MM.1S (cell line): ENCODE measurements around the gene FBXL13.
"Not testable (repeated sequence)": the region's sequence is repeated elsewhere in the genome, so short reads cannot be mapped to it uniquely, and the experiment has no call there.

Source experiments
- DNase-seq: peaks from one replicate; pipeline ENCODE4 v3.0.0-alpha.2; 2015
- H2AFZ ChIP-seq: fragments of 300-600 bp; sonication (generic); 2 replicates; pipeline ENCODE4 v1.6.0; 2016; ENCODE audit warnings: antibody characterized with exemption, low read length
- H3F3A ChIP-seq: fragments of 300-600 bp; sonication (generic); 2 replicates; pipeline ENCODE4 v1.6.1; 2016; ENCODE audit warnings: mild to moderate bottlenecking, antibody characterized with exemption, low read length, moderate library complexity, mixed read lengths; ENCODE audit not compliant: insufficient read depth
- H3K27ac ChIP-seq: fragments of 300-600 bp; sonication (generic); 2 replicates; pipeline ENCODE4 v1.5.1; 2016; ENCODE audit warnings: mild to moderate bottlenecking, low read length
- H3K27me3 ChIP-seq: fragments of 300-600 bp; sonication (generic); replicated peaks from 2 replicates; pipeline ENCODE4 v1.6.0; 2016; ENCODE audit warnings: low read length; ENCODE audit not compliant: insufficient read depth
- H3K36me3 ChIP-seq: fragments of 300-600 bp; sonication (generic); replicated peaks from 2 replicates; pipeline ENCODE4 v1.6.1; 2016; ENCODE audit warnings: mild to moderate bottlenecking, low read length, mixed read lengths; ENCODE audit not compliant: insufficient read depth
- H3K4me1 ChIP-seq: fragments of 300-600 bp; sonication (generic); 2 replicates; pipeline ENCODE4 v1.6.1; 2016; ENCODE audit warnings: low read length, mixed read lengths
- H3K4me2 ChIP-seq: fragments of 300-600 bp; sonication (generic); 2 replicates; pipeline ENCODE4 v1.6.0; 2016; ENCODE audit warnings: low read depth, low read length
- H3K4me3 ChIP-seq: fragments of 300-600 bp; sonication (generic); 2 replicates; pipeline ENCODE4 v1.5.1; 2016; ENCODE audit warnings: low read length, mixed read lengths
- H3K79me2 ChIP-seq: fragments of 300-600 bp; sonication (generic); 2 replicates; pipeline ENCODE4 v1.6.1; 2016; ENCODE audit warnings: mixed run types, low read length, mixed read lengths
- H3K9ac ChIP-seq: fragments of 300-600 bp; sonication (generic); 2 replicates; pipeline ENCODE4 v1.6.1; 2016; ENCODE audit warnings: low read length, mixed read lengths
- H3K9me2 ChIP-seq: fragments of 300-600 bp; sonication (generic); replicated peaks from 2 replicates; pipeline ENCODE4 v1.6.1; 2016; ENCODE audit warnings: mild to moderate bottlenecking, low read length, mixed read lengths; ENCODE audit not compliant: insufficient read depth
- H3K9me3 ChIP-seq: fragments of 300-600 bp; sonication (generic); replicated peaks from 2 replicates; pipeline ENCODE4 v1.6.1; 2016; ENCODE audit warnings: mild to moderate bottlenecking, low read length, mixed read lengths; ENCODE audit not compliant: insufficient read depth
- H4K20me1 ChIP-seq: fragments of 300-600 bp; sonication (generic); 2 replicates; pipeline ENCODE4 v1.6.1; 2016; ENCODE audit warnings: mild to moderate bottlenecking, low read length, moderate library complexity, mixed read lengths; ENCODE audit not compliant: insufficient read depth
- CTCF ChIP-seq: fragments of 300-600 bp; sonication (generic); IDR thresholded peaks from 2 replicates; pipeline ENCODE4 v1.5.1; 2016; ENCODE audit warnings: antibody characterized with exemption, low read length, mixed read lengths
- EZH2 ChIP-seq: fragments of 300-600 bp; sonication (generic); optimal IDR thresholded peaks from 2 replicates; pipeline ENCODE3; 2017; ENCODE audit warnings: low read depth, mild to moderate bottlenecking, antibody characterized with exemption, low read length, mixed read lengths
- EZH2phosphoT487 ChIP-seq: fragments of 300-600 bp; sonication (generic); IDR thresholded peaks from 2 replicates; pipeline ENCODE4 v1.6.1; 2018; ENCODE audit warnings: antibody characterized with exemption, low read length

The FBXL13 gene

GRCh38 chr7:103037823-103038739 is 36.5 kb downstream of the FBXL13 start:
- not testable (repeated sequence) for H3K4me2 ChIP-seq, H3K9ac ChIP-seq, H3K4me1 ChIP-seq, DNase-seq, H3K9me2 ChIP-seq, H4K20me1 ChIP-seq, H3K79me2 ChIP-seq, H3K27me3 ChIP-seq, H3K4me3 ChIP-seq, H3K9me3 ChIP-seq, H3K36me3 ChIP-seq, H2AFZ ChIP-seq, H3F3A ChIP-seq, H3K27ac ChIP-seq

- no peak overlapping the region for H3K4me2 ChIP-seq
- TF ChIP-seq CTCF (no peak), EZH2phosphoT487 (no peak), EZH2 (no peak)
- no peak overlapping the region for H3K4me3 ChIP-seq
Observed at GRCh38 chr7:103037476-103037822, 37.1 kb downstream of the FBXL13 start.

GRCh38 chr7:103034318-103034717 is 40.3 kb downstream of the FBXL13 start:
- not testable (repeated sequence) for H3K79me2 ChIP-seq, H3K9me3 ChIP-seq, H3K27ac ChIP-seq, H3K4me3 ChIP-seq, H3K27me3 ChIP-seq, H3K4me1 ChIP-seq, H2AFZ ChIP-seq, H3K9me2 ChIP-seq, H3K4me2 ChIP-seq, H3F3A ChIP-seq, DNase-seq, H3K9ac ChIP-seq, H3K36me3 ChIP-seq, H4K20me1 ChIP-seq

More at GRCh38 chr7:103037476-103037822, 37.1 kb downstream of the FBXL13 start:
- no peaks in the 10 kb centered on the region for H3K79me2 ChIP-seq
- no peak overlapping the region for H2AFZ ChIP-seq
- no peaks in the 10 kb centered on the region for H3K9me2 ChIP-seq
- no peaks in the 10 kb centered on the region for H4K20me1 ChIP-seq
- H3K27me3 ChIP-seq: no peaks in the 10 kb centered on the region
- no peaks in the 10 kb centered on the region for H3K36me3 ChIP-seq
- H3F3A ChIP-seq: no peaks in the 10 kb centered on the region
- H3K4me1 ChIP-seq: no peaks in the 10 kb centered on the region
- DNase-seq: no peak
- no peak overlapping the region for H3K27ac ChIP-seq
- H3K9me3 ChIP-seq: no peaks in the 10 kb centered on the region
- H3K9ac ChIP-seq: no peak overlapping the region

GRCh38 chr7:103031781-103032180 is 42.8 kb downstream of the FBXL13 start:
- Histone ChIP-seq H3F3A (no peaks in the 10 kb centered on the region), H3K79me2 (no peaks in the 10 kb centered on the region), H3K9me2 (no peaks in the 10 kb centered on the region), H4K20me1 (no peaks in the 10 kb centered on the region), H3K4me1 (no peaks in the 10 kb centered on the region), H3K4me2 (no peak overlapping the region), H3K27ac (no peak overlapping the region), H3K9me3 (no peaks in the 10 kb centered on the region), H3K36me3 (no peaks in the 10 kb centered on the region), H3K4me3 (no peak overlapping the region), H2AFZ (no peak overlapping the region), H3K9ac (no peak overlapping the region), H3K27me3 (no peaks in the 10 kb centered on the region)
- TF ChIP-seq EZH2phosphoT487 (no peak), EZH2 (no peak), CTCF (no peak)
- no peak for DNase-seq
